AG10803 (cell line): Measurements from ENCODE around the gene FOXE3.

Experiments
- DNase-seq: peaks from one replicate; pipeline ENCODE4 v3.0.0; 2010; ENCODE audit warnings: low read depth
- H3K4me3 ChIP-seq: 2 replicates; pipeline ENCODE4 v1.5.1; 2011; ENCODE audit warnings: mild to moderate bottlenecking, low read length, control low read depth
- CTCF ChIP-seq: conservative IDR thresholded peaks from 2 replicates; pipeline ENCODE4 v1.5.1; 2011; ENCODE audit warnings: mild to moderate bottlenecking, low read length, control low read depth, inconsistent platforms

Gene FOXE3

GRCh38 chr1:47403321-47403910, 12.7 kb upstream of the FOXE3 start:
- no peak for DNase-seq
- no peak for TF ChIP-seq CTCF

GRCh38 chr1:47405697-47406096, 10.4 kb upstream of the FOXE3 start:
- no peak for TF ChIP-seq CTCF
- DNase-seq, result peak; percentile 39

More at GRCh38 chr1:47403321-47403910, 12.7 kb upstream of the FOXE3 start:
- H3K4me3 ChIP-seq, result no peak overlapping the region

GRCh38 chr1:47406966-47407365, 9.1 kb upstream of the FOXE3 start:
- DNase-seq, result no peak
- no peak for TF ChIP-seq CTCF
- no peak overlapping the region for H3K4me3 ChIP-seq

More at GRCh38 chr1:47405697-47406096, 10.4 kb upstream of the FOXE3 start:
- no peak overlapping the region for H3K4me3 ChIP-seq

- DNase-seq, result peak; percentile 23
- no peak for TF ChIP-seq CTCF
- no peak overlapping the region for H3K4me3 ChIP-seq
Measured at GRCh38 chr1:47407481-47407880, 8.6 kb upstream of the FOXE3 start.

GRCh38 chr1:47409311-47410067, 6.6 kb upstream of the FOXE3 start:
- no peak for TF ChIP-seq CTCF
- peak; percentile 82 for DNase-seq
- no peak overlapping the region for H3K4me3 ChIP-seq

- no peak for DNase-seq
- H3K4me3 ChIP-seq, result no peak overlapping the region
- no peak for TF ChIP-seq CTCF
Measured at GRCh38 chr1:47410068-47410455, 6.0 kb upstream of the FOXE3 start.

GRCh38 chr1:47411436-47411835, 4.6 kb upstream of the FOXE3 start:
- no peak overlapping the region for H3K4me3 ChIP-seq
- DNase-seq, result peak; percentile 21
- TF ChIP-seq CTCF, result no peak
